Hepatocyte (in vitro differentiated cells): ENCODE measurements around the gene ADAM17. TPM values are rescaled to one million over a fixed set of nuclear protein-coding genes. Genes with fewer than 3 reads are reported as not detected.

Experiments used
- DNase-seq: peaks from one replicate; pipeline ENCODE4 v3.0.0-alpha.2; 2016; ENCODE audit warnings: low spot score
- H2AFZ ChIP-seq: fragments of 200-600 bp; sonication (generic); 2 replicates; pipeline ENCODE4 v1.6.0; 2016; ENCODE audit warnings: antibody characterized with exemption, mild to moderate bottlenecking
- H3K27ac ChIP-seq: fragments of 200-600 bp; sonication (generic); 2 replicates; pipeline ENCODE4 v1.5.1; 2016; ENCODE audit warnings: mild to moderate bottlenecking
- H3K27me3 ChIP-seq: fragments of 200-600 bp; sonication (generic); 2 replicates; pipeline ENCODE4 v1.6.1; 2016
- H3K36me3 ChIP-seq: fragments of 200-600 bp; sonication (generic); replicated peaks from 2 replicates; pipeline ENCODE4 v1.5.1; 2016; ENCODE audit warnings: low read depth; ENCODE audit not compliant: insufficient read depth
- H3K4me1 ChIP-seq: fragments of 200-600 bp; sonication (generic); 2 replicates; pipeline ENCODE4 v1.5.1; 2016; ENCODE audit warnings: mild to moderate bottlenecking, moderate library complexity; ENCODE audit not compliant: insufficient read depth
- H3K4me2 ChIP-seq: fragments of 200-600 bp; sonication (generic); 2 replicates; pipeline ENCODE4 v1.6.0; 2016
- H3K4me3 ChIP-seq: fragments of 200-600 bp; sonication (generic); 2 replicates; pipeline ENCODE4 v1.5.1; 2016; ENCODE audit warnings: mild to moderate bottlenecking
- H3K79me2 ChIP-seq: fragments of 200-600 bp; sonication (generic); 2 replicates; pipeline ENCODE4 v1.6.0; 2017; ENCODE audit warnings: mild to moderate bottlenecking
- H3K9me2 ChIP-seq: fragments of 200-600 bp; sonication (generic); replicated peaks from 2 replicates; pipeline ENCODE4 v1.6.0; 2017; ENCODE audit warnings: mild to moderate bottlenecking; ENCODE audit not compliant: insufficient read depth
- H3K9me3 ChIP-seq: fragments of 200-600 bp; sonication (generic); 2 replicates; pipeline ENCODE4 v1.5.1; 2016; ENCODE audit warnings: low read depth, mild to moderate bottlenecking
- H4K20me1 ChIP-seq: fragments of 200-600 bp; sonication (generic); 2 replicates; pipeline ENCODE4 v1.6.0; 2016; ENCODE audit warnings: mild to moderate bottlenecking; ENCODE audit not compliant: insufficient read depth, poor library complexity, severe bottlenecking
- CTCF ChIP-seq: fragments of 200-600 bp; sonication (generic); IDR thresholded peaks from 2 replicates; pipeline ENCODE4 v1.5.1; 2016; ENCODE audit warnings: antibody characterized with exemption, mild to moderate bottlenecking; ENCODE audit not compliant: poor library complexity
- EZH2 ChIP-seq: fragments of 200-600 bp; sonication (generic); IDR thresholded peaks from 2 replicates; pipeline ENCODE4 v1.6.1; 2016; ENCODE audit warnings: antibody characterized with exemption, mild to moderate bottlenecking, borderline replicate concordance
- EZH2phosphoT487 ChIP-seq: fragments of 200-600 bp; sonication (generic); IDR thresholded peaks from one replicate; pipeline ENCODE4 v1.6.1; 2018; ENCODE audit warnings: antibody characterized with exemption, mild to moderate bottlenecking, low read depth, moderate library complexity; ENCODE audit not compliant: unreplicated experiment, severe bottlenecking
- WGBS: methylation state at CpG from one replicate; pipeline ENCODE4 v1.1.6; 2016; ENCODE audit warnings: low lambda C conversion rate; ENCODE audit errors: missing lambda C conversion rate; 5-methylcytosine and 5-hydroxymethylcytosine counted together
- polyA plus RNA-seq: library from polyadenylated mRNA; unstranded; fragments of >200 nt; fragmentation: Nextera tagmentation; extraction: Ambion mirVana; gene quantifications from 2 replicates; pipeline ENCODE4 v1.2.1, GENCODE V29; 2016
- total RNA-seq: library from RNA; depleted of rRNA; stranded (reverse); fragments of >200 nt; gene quantifications from 2 replicates; pipeline ENCODE4 v1.2.3, GENCODE V29; 2014

Gene ADAM17
- total and polyA plus RNA-seq, 2 experiments from 2014 or later, result 20.5 to 30.2 TPM

GRCh38 chr2:9578467-9579235 lies 23.0 kb upstream of the ADAM17 start:
- TF ChIP-seq EZH2phosphoT487 (no peak), CTCF (no peak), EZH2 (no peak)
- no peaks in the 10 kb centered on the region for H3K9me3 ChIP-seq
- WGBS, result 85% methylated on average over 9 of the region's 9 CpGs
- no peak overlapping the region for H3K4me3 ChIP-seq
- no peaks in the 10 kb centered on the region for H3K36me3 ChIP-seq
- no peak for DNase-seq
- no peak overlapping the region for H3K4me2 ChIP-seq
- no peak overlapping the region for H3K27ac ChIP-seq
- no peaks in the 10 kb centered on the region for H3K9me2 ChIP-seq
- no peaks in the 10 kb centered on the region for H3K79me2 ChIP-seq
- H4K20me1 ChIP-seq, result no peaks in the 10 kb centered on the region
- no peaks in the 10 kb centered on the region for H3K27me3 ChIP-seq
- H3K4me1 ChIP-seq, result no peaks in the 10 kb centered on the region
- H2AFZ ChIP-seq, result no peak overlapping the region

DNA sequence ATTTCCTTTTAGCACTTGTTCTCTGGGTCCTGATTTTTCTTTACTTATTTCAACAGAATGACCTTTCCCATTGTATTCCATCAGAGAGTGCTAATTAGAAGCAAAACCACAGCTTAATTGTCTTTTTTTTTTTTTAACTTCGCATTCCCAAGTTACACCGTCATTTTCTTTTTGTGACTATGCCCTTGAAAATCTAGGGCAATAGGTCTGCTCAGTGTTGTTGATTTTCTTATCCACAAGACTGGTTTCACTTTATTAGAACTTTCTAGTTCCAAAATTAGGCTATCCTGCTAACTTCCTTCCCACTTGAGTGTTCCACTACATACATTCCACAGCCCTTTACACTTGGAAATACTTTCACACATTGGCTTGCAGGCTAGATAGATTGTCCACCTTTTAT lies 18.7 kb upstream of the ADAM17 start:
- Histone ChIP-seq H4K20me1 (no peaks in the 10 kb centered on the region), H3K4me2 (peak overlapping the region; percentile 35), H3K9me3 (no peaks in the 10 kb centered on the region), H2AFZ (no peak overlapping the region), H3K27ac (peak overlapping the region; percentile 70), H3K4me3 (no peak overlapping the region), H3K36me3 (no peaks in the 10 kb centered on the region), H3K27me3 (no peaks in the 10 kb centered on the region), H3K79me2 (no peaks in the 10 kb centered on the region), H3K9me2 (no peaks in the 10 kb centered on the region), H3K4me1 (no peaks in the 10 kb centered on the region)
- DNase-seq, result no peak
- WGBS, result 61% methylated on average over 2 of the region's 2 CpGs
- TF ChIP-seq EZH2 (no peak), CTCF (no peak), EZH2phosphoT487 (no peak)

DNA sequence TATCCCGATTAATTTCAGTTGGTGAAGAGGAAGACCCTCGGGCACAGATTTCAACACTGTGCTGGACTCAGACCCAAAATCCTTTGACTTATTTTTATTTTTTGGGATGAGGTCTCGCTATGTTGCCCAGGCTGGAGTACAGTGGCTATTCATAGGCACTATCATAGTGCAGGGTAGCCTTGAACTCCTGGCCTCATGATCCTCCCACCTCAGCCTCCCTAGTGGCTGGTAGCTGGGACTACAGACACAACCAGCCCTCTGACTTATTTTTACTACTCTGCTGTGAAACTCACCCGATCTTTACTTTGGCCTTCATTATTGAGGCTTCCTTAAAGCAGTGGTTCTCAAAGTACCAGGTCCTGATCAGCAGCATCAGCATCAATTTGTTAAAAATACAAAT lies 18.2 kb upstream of the ADAM17 start:
- Histone ChIP-seq H3K27ac (peak overlapping the region; percentile 70), H3K4me3 (no peak overlapping the region), H3K9me2 (no peaks in the 10 kb centered on the region), H3K9me3 (no peaks in the 10 kb centered on the region), H3K4me2 (peak overlapping the region; percentile 35), H3K4me1 (no peaks in the 10 kb centered on the region), H3K27me3 (no peaks in the 10 kb centered on the region), H3K79me2 (no peaks in the 10 kb centered on the region), H2AFZ (no peak overlapping the region), H4K20me1 (no peaks in the 10 kb centered on the region), H3K36me3 (no peaks in the 10 kb centered on the region)
- TF ChIP-seq CTCF (no peak), EZH2 (no peak), EZH2phosphoT487 (no peak)
- no peak for DNase-seq
- WGBS, result 96% methylated on average over 4 of the region's 4 CpGs
